SIG-M5 (cell line): ENCODE results near the gene THOP1.

Experiments
- DNase-seq: peaks from one replicate; lab custom pipeline; 2025; lab: John Stamatoyannopoulos, UW

The THOP1 gene

DNA sequence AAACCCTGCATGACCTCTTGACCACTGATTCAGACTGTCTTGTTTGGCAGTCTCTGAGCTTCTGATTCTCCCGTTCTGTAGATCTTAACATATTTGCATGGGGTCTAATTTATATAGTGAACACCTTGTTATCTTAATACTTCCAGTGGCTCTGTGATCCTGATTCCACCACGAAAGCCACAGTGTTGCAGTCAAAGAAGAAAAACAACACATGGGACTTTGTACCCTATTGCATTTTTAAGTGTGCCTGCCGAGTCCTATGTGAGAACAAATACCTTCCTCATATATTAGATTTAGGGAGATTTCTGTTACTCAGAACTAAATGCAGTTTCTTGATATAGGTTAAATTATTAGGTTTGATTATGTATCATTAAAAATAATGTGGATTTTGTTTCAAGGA is 69.5 kb downstream of the THOP1 start:
- no peak for DNase-seq

GRCh38 chr19:2856457-2857050 is 71.3 kb downstream of the THOP1 start:
- DNase-seq = no peak

DNA sequence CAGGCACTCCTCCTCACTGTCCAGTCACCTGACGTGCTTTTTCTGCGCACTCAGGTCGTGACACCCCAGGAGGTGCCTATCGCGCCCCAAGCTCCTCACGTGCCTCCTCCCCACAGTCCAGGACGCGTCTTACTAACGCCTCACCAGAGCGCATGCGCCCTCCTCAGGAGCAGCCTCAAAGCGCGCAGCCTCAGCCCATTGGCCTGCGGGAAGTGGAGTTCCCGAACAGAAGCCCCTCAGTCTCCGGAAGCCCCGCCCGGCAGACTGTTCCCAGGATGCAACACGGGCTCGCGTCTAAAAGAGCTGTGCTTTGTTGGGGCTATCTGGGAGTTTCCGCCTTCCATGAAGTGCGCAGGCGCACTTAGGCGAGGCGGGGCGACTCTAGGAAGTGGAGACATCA is 73.6 kb downstream of the THOP1 start:
- DNase-seq = no peak

GRCh38 chr19:2863816-2864215 is 78.5 kb downstream of the THOP1 start:
- no peak for DNase-seq
